ENCODE measurements around the gene AP1M1. TPM values are rescaled to one million over a fixed set of nuclear protein-coding genes. Genes with fewer than 3 reads are reported as not detected.

AP1M1 gene
- total RNA-seq, 1 experiment from 2014 or later = 88.7 TPM

DNA sequence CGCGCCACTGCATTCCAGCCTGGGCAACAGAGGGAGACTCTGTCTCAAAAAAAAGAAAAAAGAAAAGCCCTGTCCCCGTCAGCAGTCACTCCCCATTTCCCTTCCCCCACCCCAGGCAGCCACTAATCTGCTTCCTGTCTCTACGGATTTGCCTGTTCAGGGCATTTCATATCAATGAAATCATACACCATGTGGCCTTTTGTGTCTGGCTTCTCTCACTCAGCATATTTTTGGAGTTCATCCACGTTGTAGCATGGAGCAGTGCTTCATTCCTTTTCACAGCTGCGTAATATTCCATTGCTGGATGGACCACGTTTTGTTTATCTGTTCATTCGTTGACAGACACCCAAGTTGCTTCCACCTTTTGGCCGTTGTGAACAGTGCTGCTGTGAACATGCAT, 90.8 kb downstream of the AP1M1 start:
- in situ Hi-C loops (cut with HindIII; ENCODE audit: low pct_unique_long_range_greater_than_20kb, low sequenced_read_pairs) = no loop called here

GRCh38 chr19:16289594-16289993, 91.9 kb downstream of the AP1M1 start:
- H3K4me1 ChIP-seq (ENCODE audit: control insufficient read depth, insufficient read depth, low read length) = peaks cover 28% of the 10 kb centered on the region
- intact Hi-C loops (cut with micrococcal nuclease; ENCODE audit: unreplicated experiment) (no loop called here), in situ Hi-C loops (cut with HindIII; ENCODE audit: low pct_unique_long_range_greater_than_20kb, low sequenced_read_pairs) (no loop called here)
- TF ChIP-seq CTCF (IDR thresholded peaks at IDR 0.05) (no peak), REST (IDR thresholded peaks at IDR 0.05; ENCODE audit: insufficient read depth in 1 of 2, low read depth in 2 of 2, low read length in 1 of 2) (no peak), SIN3A (IDR thresholded peaks at IDR 0.05; ENCODE audit: borderline replicate concordance, insufficient read depth, low read depth, low read length) (no peak), TCF7L2 (IDR thresholded peaks at IDR 0.05; ENCODE audit: low read depth, low read length) (no peak), POLR2AphosphoS5 (IDR thresholded peaks at IDR 0.05; ENCODE audit: low read depth, low read length) (no peak)
- DNase-seq (ENCODE audit: low read depth, low spot score) (no peak), ATAC-seq (no peak)
- no peaks in the 10 kb centered on the region for H3K9me3 ChIP-seq (ENCODE audit: control insufficient read depth, insufficient read depth, low read depth, low read length)
- H3K27ac ChIP-seq (ENCODE audit: low read length) = no peak overlapping the region
- POLR2A ChIA-PET = no interaction called here
- H3K4me3 ChIP-seq (ENCODE audit: low read depth in 2 of 2, low read length in 2 of 2) = no peak overlapping the region
- BruUV-seq (replicated peaks) = no TSS peak
- CTCF ChIA-PET = no interaction called here
- H3K27me3 ChIP-seq (ENCODE audit: control insufficient read depth, insufficient read depth, low read length) = no peaks in the 10 kb centered on the region
- no peaks in the 10 kb centered on the region for H3K36me3 ChIP-seq (ENCODE audit: control insufficient read depth, insufficient read depth, low read length)

More for the DNA sequence above, 90.8 kb downstream of the AP1M1 start:
- no peak for ATAC-seq
- Histone ChIP-seq H3K4me3 (ENCODE audit: low read depth in 2 of 2, low read length in 2 of 2) (no peak overlapping the region), H3K4me1 (ENCODE audit: control insufficient read depth, insufficient read depth, low read length) (peaks cover 19% of the 10 kb centered on the region), H3K36me3 (ENCODE audit: control insufficient read depth, insufficient read depth, low read length) (no peaks in the 10 kb centered on the region), H3K27ac (ENCODE audit: low read length) (no peak overlapping the region), H3K9me3 (ENCODE audit: control insufficient read depth, insufficient read depth, low read depth, low read length) (no peaks in the 10 kb centered on the region), H3K27me3 (ENCODE audit: control insufficient read depth, insufficient read depth, low read length) (no peaks in the 10 kb centered on the region)
- no TSS peak for BruUV-seq (replicated peaks)
- no peak for DNase-seq (ENCODE audit: low read depth, low spot score)
- intact Hi-C loops (cut with micrococcal nuclease; ENCODE audit: unreplicated experiment) = no loop called here
- CTCF ChIA-PET = no interaction called here
- POLR2A ChIA-PET = no interaction called here
- TF ChIP-seq POLR2AphosphoS5 (IDR thresholded peaks at IDR 0.05; ENCODE audit: low read depth, low read length) = no peak
- no peak for TF ChIP-seq SIN3A (IDR thresholded peaks at IDR 0.05; ENCODE audit: borderline replicate concordance, insufficient read depth, low read depth, low read length)
- TF ChIP-seq TCF7L2 (IDR thresholded peaks at IDR 0.05; ENCODE audit: low read depth, low read length) = no peak
- TF ChIP-seq REST (IDR thresholded peaks at IDR 0.05; ENCODE audit: insufficient read depth in 1 of 2, low read depth in 2 of 2, low read length in 1 of 2) = no peak
- TF ChIP-seq CTCF (IDR thresholded peaks at IDR 0.05) = no peak

All from Panc1 (cell line).